ENCODE data around the gene GMDS.

- TF ChIP-seq EZH2 (IDR thresholded peaks at IDR 0.05; ENCODE audit: borderline replicate concordance, insufficient read depth, low read depth, low read length, poor library complexity, severe bottlenecking) = no peak
- TF ChIP-seq CTCF (IDR thresholded peaks at IDR 0.05) = no peak
Measured at GRCh38 chr6:1846611-1847010, 398.8 kb downstream of the GMDS start.
